Smooth muscle cell (in vitro differentiated cells): ENCODE results near the gene MAP3K3. TPM values are rescaled to one million over a fixed set of nuclear protein-coding genes. Genes with fewer than 3 reads are reported as not detected.

Experiments used
- DNase-seq: peaks from one replicate; lab custom pipeline; 2025; ENCODE audit not compliant: unreplicated experiment; lab: John Stamatoyannopoulos, UW
- H2AFZ ChIP-seq: fragments of 200-600 bp; sonication (generic); 2 replicates; pipeline ENCODE4 v1.6.0; 2016; ENCODE audit warnings: antibody characterized with exemption, low read depth, mild to moderate bottlenecking
- H3F3A ChIP-seq: fragments of 200-600 bp; sonication (generic); 2 replicates; pipeline ENCODE4 v1.6.0; 2017; ENCODE audit warnings: antibody characterized with exemption, low read depth
- H3K27ac ChIP-seq: fragments of 200-600 bp; sonication (generic); 2 replicates; pipeline ENCODE4 v1.5.1; 2016; ENCODE audit warnings: low read depth, mild to moderate bottlenecking
- H3K27me3 ChIP-seq: fragments of 200-600 bp; sonication (generic); 2 replicates; pipeline ENCODE4 v1.6.1; 2016; ENCODE audit warnings: low read depth, mild to moderate bottlenecking
- H3K36me3 ChIP-seq: fragments of 200-600 bp; sonication (generic); 2 replicates; pipeline ENCODE4 v1.5.1; 2016; ENCODE audit warnings: low read depth
- H3K4me1 ChIP-seq: fragments of 200-600 bp; sonication (generic); 2 replicates; pipeline ENCODE4 v1.5.1; 2016; ENCODE audit warnings: low read depth
- H3K4me2 ChIP-seq: fragments of 200-600 bp; sonication (generic); 2 replicates; pipeline ENCODE4 v1.6.0; 2016; ENCODE audit warnings: mild to moderate bottlenecking
- H3K4me3 ChIP-seq: fragments of 200-600 bp; sonication (generic); 2 replicates; pipeline ENCODE4 v1.5.1; 2016; ENCODE audit warnings: mild to moderate bottlenecking
- H3K79me2 ChIP-seq: fragments of 200-600 bp; sonication (generic); 2 replicates; pipeline ENCODE4 v1.6.0; 2016; ENCODE audit warnings: low read depth, mild to moderate bottlenecking
- H3K9ac ChIP-seq: fragments of 200-600 bp; sonication (generic); 2 replicates; pipeline ENCODE4 v1.6.0; 2016; ENCODE audit warnings: low read depth
- H3K9me3 ChIP-seq: fragments of 200-600 bp; sonication (generic); replicated peaks from 2 replicates; pipeline ENCODE4 v1.5.1; 2016; ENCODE audit warnings: low read depth
- H4K20me1 ChIP-seq: fragments of 200-600 bp; sonication (generic); 2 replicates; pipeline ENCODE4 v1.6.0; 2016; ENCODE audit warnings: low read depth
- WGBS: methylation state at CpG from one replicate; pipeline ENCODE4 v1.1.7; 2016; ENCODE audit warnings: low lambda C conversion rate; 5-methylcytosine and 5-hydroxymethylcytosine counted together
- polyA plus RNA-seq: library from polyadenylated mRNA; unstranded; fragments of >200 nt; fragmentation: Nextera tagmentation; extraction: Ambion mirVana; gene quantifications from 2 replicates; pipeline ENCODE4 v1.2.1, GENCODE V29; 2016
- total RNA-seq: library from RNA; depleted of rRNA; stranded (reverse); fragments of >200 nt; gene quantifications from 2 replicates; pipeline ENCODE4 v1.2.3, GENCODE V29; 2014
- TF ChIP-seq, protein P1 (sequence below): fragments of 200-600 bp; sonication (generic); IDR thresholded peaks from 2 replicates; pipeline ENCODE4 v1.5.1; 2017; ENCODE audit warnings: borderline replicate concordance, mild to moderate bottlenecking, antibody characterized with exemption; ENCODE audit not compliant: insufficient read depth, poor library complexity, severe bottlenecking

Gene MAP3K3
- total and polyA plus RNA-seq, 2 experiments from 2014 or later, result 16.0 to 23.6 TPM

DNA sequence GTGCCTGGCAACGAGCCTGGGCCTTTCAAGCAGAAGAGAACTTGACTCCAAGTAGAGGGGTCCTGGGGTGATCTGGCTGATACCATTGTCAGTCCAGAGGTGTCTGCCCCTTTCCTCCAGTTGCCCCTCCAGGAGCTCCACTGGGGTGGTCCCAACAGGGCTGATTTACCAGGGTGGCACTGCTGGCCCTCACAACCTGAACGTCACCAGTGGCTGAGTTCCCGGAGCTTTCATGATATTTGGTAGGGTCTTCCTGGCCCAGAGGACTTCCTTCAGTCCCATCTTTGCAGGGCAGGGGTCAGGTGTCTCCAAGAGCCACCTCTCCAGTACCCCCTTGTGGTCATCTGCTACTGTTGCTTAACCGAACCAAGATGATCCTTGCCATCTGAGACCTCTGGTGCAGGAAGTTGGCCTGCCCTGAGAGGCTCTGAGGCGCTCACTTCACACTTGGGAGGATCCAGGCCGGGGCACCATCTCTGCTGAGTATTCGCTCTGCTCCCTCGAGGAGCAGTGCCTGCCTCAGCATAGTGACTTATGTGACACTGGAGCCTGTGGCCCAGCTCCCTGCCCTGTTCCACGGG lies 74.3 kb downstream of the MAP3K3 start:
- no peaks in the 10 kb centered on the region for H3K79me2 ChIP-seq
- H4K20me1 ChIP-seq, result peaks cover 19% of the 10 kb centered on the region
- H3K4me3 ChIP-seq, result no peak overlapping the region
- 87% methylated on average over 9 of the region's 9 CpGs for WGBS
- no peaks in the 10 kb centered on the region for H3K9me3 ChIP-seq
- no peak overlapping the region for H3K4me2 ChIP-seq
- H3K4me1 ChIP-seq, result peaks cover 11% of the 10 kb centered on the region
- H3K9ac ChIP-seq, result no peak overlapping the region
- DNase-seq, result no peak
- H3K27me3 ChIP-seq, result no peaks in the 10 kb centered on the region
- H2AFZ ChIP-seq, result no peak overlapping the region
- H3F3A ChIP-seq, result no peaks in the 10 kb centered on the region
- no peak overlapping the region for H3K27ac ChIP-seq
- no peaks in the 10 kb centered on the region for H3K36me3 ChIP-seq
- TF ChIP-seq, protein P1, sequence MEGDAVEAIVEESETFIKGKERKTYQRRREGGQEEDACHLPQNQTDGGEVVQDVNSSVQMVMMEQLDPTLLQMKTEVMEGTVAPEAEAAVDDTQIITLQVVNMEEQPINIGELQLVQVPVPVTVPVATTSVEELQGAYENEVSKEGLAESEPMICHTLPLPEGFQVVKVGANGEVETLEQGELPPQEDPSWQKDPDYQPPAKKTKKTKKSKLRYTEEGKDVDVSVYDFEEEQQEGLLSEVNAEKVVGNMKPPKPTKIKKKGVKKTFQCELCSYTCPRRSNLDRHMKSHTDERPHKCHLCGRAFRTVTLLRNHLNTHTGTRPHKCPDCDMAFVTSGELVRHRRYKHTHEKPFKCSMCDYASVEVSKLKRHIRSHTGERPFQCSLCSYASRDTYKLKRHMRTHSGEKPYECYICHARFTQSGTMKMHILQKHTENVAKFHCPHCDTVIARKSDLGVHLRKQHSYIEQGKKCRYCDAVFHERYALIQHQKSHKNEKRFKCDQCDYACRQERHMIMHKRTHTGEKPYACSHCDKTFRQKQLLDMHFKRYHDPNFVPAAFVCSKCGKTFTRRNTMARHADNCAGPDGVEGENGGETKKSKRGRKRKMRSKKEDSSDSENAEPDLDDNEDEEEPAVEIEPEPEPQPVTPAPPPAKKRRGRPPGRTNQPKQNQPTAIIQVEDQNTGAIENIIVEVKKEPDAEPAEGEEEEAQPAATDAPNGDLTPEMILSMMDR, result peak; percentile 20

DNA sequence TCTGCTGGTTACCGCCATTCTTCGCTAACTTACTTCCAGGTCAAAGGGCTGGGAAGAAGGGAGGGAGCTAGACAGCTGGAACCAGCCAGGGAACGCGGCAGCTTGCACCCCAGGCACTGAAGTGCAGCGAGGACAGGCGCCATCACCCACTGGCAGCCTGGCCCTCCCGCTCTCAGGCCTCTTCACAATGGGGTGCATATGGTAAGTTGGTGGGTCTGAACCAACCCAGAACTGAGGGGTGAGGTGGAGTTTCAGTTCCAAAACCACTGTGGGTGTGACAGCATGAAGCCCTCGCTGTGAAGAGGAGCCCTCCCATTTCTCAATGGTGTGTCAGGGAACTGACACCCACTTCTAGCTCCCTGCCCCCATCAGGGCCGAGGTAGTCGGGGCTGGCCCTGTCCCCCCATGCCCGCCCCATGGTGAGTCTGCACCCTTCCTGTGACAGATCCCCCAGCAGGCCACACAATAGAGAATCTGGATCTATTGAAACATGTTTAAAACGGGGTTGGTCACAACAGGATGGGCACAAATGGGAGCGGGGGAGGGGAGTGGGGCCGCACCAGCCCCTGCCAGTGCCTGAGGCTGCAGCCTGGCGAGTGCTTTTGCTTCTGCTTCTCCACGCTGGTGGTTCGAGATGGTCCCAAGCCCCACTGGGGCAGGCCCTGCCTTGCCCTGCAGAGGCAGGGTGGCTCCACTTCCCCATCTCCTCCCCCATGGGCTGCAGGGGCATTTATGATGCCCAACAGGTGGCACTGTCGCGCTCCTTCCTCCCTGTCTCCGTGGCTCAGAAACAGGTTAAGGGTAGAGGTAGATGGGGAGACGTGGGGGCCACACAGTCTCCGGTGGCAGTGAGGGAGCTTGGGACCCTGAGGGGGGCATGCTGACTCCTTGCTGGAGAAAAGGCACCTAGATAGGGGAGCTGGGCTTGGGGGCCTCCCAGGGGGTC lies 75.4 kb downstream of the MAP3K3 start:
- Histone ChIP-seq H3K4me2 (peak overlapping the region; percentile 95), H3K9me3 (no peaks in the 10 kb centered on the region), H3K36me3 (no peaks in the 10 kb centered on the region), H3K4me3 (no peak overlapping the region), H3K9ac (no peak overlapping the region), H3F3A (no peaks in the 10 kb centered on the region), H4K20me1 (peaks cover 20% of the 10 kb centered on the region), H3K27me3 (no peaks in the 10 kb centered on the region), H3K79me2 (no peaks in the 10 kb centered on the region), H2AFZ (no peak overlapping the region), H3K27ac (no peak overlapping the region), H3K4me1 (peaks cover 13% of the 10 kb centered on the region)
- DNase-seq, result no peak
- TF ChIP-seq, protein P1, result peak; percentile 31
- WGBS, result 88% methylated on average over 22 of the region's 22 CpGs

DNA sequence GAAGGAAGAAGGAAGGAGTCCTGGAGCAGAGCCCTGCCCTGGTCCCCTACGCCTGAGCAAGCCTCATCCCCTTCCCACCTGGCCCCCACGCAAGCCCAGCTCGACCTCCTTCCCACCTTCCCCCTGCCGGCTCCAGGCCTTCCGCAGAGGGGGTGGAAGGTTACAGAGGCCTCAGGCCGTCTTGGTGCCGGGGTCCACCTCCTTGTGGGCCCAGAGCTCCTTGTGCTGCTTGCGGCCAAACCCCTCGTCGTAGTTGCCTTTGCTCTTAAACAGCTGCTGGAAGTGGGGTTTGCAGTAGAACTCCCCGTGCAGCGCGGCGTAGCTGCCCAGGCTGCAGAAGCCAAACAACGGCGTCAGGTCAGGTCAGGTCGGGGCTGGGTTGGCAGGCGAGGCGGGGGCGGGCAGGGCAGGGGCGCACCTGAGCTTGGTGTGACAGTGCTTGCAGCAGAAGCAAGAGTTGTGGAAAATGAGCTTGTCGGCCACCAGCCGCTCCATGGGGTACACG lies 76.2 kb downstream of the MAP3K3 start:
- Histone ChIP-seq H3K9ac (no peak overlapping the region), H3K9me3 (no peaks in the 10 kb centered on the region), H4K20me1 (peaks cover 20% of the 10 kb centered on the region), H3K4me1 (peaks cover 13% of the 10 kb centered on the region), H3F3A (no peaks in the 10 kb centered on the region), H3K4me2 (peak overlapping the region; percentile 95), H2AFZ (no peak overlapping the region), H3K27ac (no peak overlapping the region), H3K36me3 (no peaks in the 10 kb centered on the region), H3K79me2 (no peaks in the 10 kb centered on the region), H3K27me3 (no peaks in the 10 kb centered on the region), H3K4me3 (peak overlapping the region; percentile 65)
- WGBS, result 60% methylated on average over 23 of the region's 24 CpGs
- no peak for DNase-seq
- TF ChIP-seq, protein P1, result no peak
